Midbrain (tissue), 1 donor: ENCODE measurements around the gene MREG.
"Not testable (repeated sequence)": the region's sequence is repeated elsewhere in the genome, so short reads cannot be mapped to it uniquely, and the experiment has no call there.

Source experiments
- DNase-seq: peaks from one replicate; lab custom pipeline; 2025; lab: John Stamatoyannopoulos, UW

The MREG gene

GRCh38 chr2:215958257-215958656, 55.1 kb downstream of the MREG start:
- no peak for DNase-seq

GRCh38 chr2:215957354-215958122, 55.8 kb downstream of the MREG start:
- DNase-seq = not testable (repeated sequence)

- DNase-seq = no peak
Measured at GRCh38 chr2:215952860-215953637, 60.3 kb downstream of the MREG start.

DNA sequence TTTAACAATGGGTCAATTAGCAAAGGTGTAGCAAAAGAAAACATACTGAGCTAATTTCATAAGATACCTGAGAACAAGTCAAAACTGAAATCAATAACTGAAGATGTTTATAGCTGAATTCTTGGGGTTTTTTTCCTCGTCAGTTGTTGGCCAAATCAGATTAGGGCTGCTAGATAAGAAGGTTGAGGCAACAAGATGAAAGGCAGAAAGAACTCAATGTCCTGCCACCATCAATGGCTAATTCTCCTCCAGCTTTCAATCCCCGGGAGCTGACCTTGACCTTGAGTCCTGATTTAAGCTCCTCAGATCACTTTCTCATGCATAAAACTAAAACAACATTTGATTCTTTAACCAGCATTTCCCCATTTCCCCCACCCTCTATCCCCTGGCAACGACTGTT, 61.8 kb downstream of the MREG start:
- no peak for DNase-seq

DNA sequence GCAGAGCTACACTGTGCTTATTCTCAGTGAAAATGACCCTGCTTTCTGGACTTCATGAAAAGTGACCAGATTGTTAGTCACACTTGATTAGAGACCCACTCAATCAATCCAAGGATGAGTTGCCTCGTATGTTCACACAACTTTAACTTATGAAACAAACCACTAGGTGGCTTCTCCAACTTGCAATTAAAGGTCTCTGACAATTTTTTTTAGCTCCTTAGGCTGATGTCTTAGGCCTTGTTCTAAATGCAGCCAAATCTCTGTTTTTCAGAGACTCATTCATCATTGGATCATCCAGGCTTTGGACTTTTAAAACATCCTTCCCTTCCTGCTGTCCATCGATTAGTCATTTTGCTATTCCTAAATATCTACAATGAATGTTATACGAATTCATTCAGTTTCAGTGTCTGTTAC, 63.4 kb downstream of the MREG start:
- peak; percentile 35 for DNase-seq

DNA sequence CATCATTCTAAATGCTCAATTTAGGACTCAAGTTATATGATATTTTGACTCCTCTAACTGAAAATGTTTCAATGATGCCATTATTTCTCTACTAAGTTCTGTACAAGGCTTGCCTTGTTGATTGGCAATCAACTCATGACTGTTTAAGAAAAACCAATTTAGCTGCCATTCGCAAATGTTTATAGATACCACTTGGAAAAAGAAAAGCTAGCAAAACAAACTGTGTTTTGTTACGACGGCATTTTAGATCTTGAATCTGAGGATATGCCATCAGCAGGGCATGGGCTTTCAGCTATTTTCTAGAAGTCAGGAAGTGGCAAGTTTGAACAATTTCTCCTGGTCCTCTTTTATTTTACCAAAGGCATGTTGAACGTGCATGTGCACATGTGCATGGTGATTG, 65.3 kb downstream of the MREG start:
- no peak for DNase-seq

GRCh38 chr2:215946586-215946985, 66.8 kb downstream of the MREG start:
- no peak for DNase-seq

GRCh38 chr2:215942194-215942593, 71.2 kb downstream of the MREG start:
- no peak for DNase-seq

DNA sequence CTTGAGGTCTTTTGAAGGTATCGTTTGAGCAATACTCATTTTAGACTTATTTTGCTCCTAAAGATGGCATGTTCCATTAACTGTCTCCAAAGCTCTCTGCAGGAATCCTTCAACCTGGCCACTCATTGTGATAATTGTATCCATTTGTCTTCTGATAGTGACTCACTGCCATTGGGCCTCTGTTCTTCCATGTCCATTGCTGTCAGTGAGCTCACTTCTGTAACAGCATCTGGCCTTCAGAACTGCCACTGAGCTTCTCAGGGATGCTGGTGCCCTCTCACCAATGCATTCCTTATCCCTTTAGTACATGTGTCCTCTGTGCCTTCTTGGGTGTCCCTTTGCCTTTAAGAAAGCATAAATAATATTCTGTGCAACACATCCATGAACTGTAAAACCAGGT, 71.6 kb downstream of the MREG start:
- DNase-seq = no peak

- DNase-seq = no peak
Measured at GRCh38 chr2:215940645-215941184, 72.6 kb downstream of the MREG start.

DNA sequence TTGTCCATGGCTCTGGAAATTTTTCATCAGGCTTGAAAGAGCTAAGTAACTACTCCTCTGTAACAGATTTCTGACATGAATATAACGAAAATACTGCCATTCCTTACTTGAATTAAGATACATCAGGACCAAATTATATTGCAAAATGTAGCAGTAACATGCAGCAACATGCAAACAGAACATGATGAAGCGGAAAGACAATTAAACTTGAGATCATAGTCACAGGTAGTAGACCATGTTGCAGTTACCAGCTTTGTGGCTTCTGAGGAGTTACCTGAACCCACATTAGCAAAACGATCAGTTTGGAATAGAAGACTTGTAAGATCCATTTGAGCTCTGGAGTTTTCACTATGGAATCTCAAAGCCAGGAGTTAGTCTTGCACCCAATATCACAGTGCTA, 76.2 kb downstream of the MREG start:
- no peak for DNase-seq

GRCh38 chr2:215933151-215933550, 80.2 kb downstream of the MREG start:
- no peak for DNase-seq

DNA sequence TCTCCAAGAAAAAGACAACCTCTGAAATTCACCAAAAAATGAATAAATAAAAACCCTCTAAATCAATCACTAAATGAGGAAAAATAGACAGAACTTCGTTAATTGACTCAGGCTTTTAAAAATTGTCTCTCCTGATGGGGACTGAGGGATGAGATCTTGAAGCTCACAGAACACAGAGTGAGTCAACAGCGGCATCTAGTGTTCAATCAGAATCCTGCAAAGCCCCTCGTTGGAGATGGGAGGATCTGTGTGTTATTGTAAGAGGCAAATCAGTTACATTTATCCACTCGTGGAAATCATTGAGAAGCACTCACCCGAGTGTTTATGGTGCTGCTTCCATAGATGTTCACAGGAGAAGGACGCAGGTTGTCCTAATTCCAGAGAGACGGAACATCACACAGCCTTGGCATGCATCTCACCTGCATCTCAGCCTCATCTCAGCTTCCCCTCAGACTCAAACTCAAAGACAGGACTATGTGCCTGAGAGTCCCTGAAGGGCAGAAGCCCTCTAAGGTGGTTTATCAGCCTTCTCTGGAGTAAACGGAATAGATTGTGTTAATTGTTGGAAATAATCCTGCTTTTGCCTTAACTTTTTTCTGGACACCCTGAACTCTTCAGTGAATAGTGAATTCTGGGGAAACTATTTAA, 82.0 kb downstream of the MREG start:
- DNase-seq = peak; percentile 73

DNA sequence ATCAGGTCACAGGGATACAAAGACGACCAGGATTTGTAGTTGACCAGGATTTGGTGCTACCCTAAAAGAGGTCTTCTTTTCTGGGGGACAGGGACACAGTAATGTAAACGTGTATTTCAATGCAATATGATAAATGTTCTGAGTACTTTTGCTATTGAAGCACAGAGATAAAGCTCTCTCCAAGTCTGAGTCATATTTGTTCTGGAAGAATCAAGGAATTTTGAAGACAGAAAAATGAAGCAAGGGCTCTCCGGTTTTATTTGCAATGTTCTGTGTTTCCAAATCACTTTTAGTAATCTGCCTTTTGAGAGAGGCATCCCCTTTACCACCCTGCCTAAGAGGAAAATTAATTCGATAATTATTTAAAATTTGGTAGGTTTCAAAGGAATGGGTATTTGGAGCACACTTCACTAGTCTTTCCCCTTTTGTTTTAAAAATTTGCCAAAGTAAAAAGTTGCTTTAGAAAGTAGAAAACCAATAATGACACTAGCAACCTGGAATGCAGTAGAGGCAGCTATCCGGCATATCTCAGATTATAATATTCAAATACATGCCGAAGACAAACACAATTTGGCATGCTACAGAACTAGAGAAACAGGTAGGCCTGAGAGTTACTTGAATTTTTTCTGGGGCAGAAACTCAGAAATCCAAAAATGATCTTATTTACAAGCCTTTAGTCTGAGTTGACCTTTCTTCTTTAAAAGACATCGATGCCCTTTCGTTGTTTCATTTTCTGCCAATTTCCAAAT, 82.7 kb downstream of the MREG start:
- no peak for DNase-seq

GRCh38 chr2:215929602-215930335, 83.6 kb downstream of the MREG start:
- DNase-seq = no peak

DNA sequence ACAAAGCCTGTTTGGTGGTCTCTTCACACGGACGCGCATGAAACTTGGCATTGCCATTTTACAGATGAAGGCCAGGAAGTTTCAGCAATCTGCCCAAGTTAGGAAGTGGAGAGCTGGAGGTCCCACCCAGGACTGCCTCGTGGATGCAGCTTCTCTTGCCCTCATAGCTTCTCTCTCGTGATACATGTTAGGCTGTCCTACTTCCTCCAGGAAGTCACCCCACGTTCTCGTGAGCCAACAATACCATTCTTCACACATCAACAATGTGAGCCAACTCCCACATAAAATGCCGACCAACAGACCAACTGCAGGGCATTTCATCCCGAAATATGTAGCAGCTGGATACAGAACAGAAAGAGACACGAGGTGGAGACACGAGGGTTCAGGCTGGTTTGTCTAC, 85.3 kb downstream of the MREG start:
- DNase-seq = no peak

GRCh38 chr2:215926992-215927391, 86.4 kb downstream of the MREG start:
- not testable (repeated sequence) for DNase-seq

GRCh38 chr2:215921895-215922294, 91.5 kb downstream of the MREG start:
- no peak for DNase-seq

DNA sequence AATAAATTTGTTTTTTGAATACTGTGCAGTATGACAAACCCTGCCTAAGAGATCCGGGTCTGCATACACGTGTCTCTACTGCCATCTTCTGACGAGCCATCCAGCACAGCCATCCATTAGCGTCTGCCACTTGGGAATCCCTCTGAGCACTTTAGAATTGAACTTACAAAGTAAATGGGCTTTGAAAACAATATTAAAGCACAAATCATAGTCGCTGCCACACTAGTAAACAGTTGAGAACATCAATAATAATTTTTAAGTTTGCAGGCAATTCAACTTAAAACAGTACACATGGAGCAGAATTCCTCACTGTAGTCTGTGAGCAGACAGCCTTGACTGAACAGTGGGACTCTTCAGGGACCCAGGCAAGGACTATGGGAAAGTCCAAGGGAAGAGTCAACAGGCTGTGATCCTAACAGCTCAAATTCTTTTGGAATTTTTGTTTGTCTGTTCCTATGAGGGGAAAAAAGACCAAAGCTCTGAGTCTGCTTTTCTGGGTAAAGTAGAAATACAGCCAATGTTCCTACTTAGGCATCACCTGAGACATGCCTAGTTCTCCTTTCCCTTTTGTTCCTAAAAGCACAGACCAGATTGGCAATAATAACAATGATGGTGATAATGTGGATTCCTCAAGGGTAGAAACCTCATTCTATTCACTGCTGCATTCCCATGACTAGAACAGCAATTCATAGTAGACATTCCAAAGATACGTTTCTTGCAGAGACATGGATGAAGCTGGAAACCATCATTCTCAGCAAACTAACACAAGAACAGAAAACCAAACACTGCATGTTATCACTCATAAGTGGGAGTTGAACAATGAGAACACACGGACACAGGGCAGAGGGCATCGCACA, 92.9 kb downstream of the MREG start:
- peak; percentile 76 for DNase-seq

GRCh38 chr2:215919624-215920243, 93.6 kb downstream of the MREG start:
- DNase-seq = no peak
